H1 (cell line): Measurements from ENCODE around the gene CFAP100. TPM values are rescaled to one million over a fixed set of nuclear protein-coding genes. Genes with fewer than 3 reads are reported as not detected.

Experiments used
- CTCF ChIA-PET: fragments of 300-600 bp; sonication (Branson Sonifier 250); formaldehyde crosslinking; loops from one replicate; lab custom pipeline; 2021; ENCODE audit not compliant: partially characterized antibody; lab: Charles Lee
- POLR2A ChIA-PET: fragments of 300-600 bp; sonication (Branson Sonifier 250); formaldehyde crosslinking; loops from one replicate; lab custom pipeline; 2021; ENCODE audit warnings: inconsistent platforms; ENCODE audit not compliant: partially characterized antibody; lab: Charles Lee
- DNase-seq, 2 experiments: peaks; one replicate each; pipeline versions ENCODE4 v3.0.0 to v3.0.0-alpha.2; 2010 to 2022; ENCODE audit warnings: low spot score in 2 of 2, low read depth in 1 of 2, mixed read lengths in 1 of 2
- FAIRE-seq: peaks from 2 replicates; lab custom pipeline; 2011; peaks lifted over from hg19 to GRCh38; lab: Jason Lieb, UNC
- H2AFZ ChIP-seq: 2 replicates; pipeline ENCODE4 v1.8.1; 2012; ENCODE audit warnings: low read length, inconsistent platforms
- H2AK5ac ChIP-seq: 2 replicates; pipeline ENCODE4 v1.6.1; 2013; ENCODE audit warnings: low read depth, low read length
- H2BK120ac ChIP-seq: replicated peaks from 2 replicates; pipeline ENCODE3; 2013; ENCODE audit warnings: low read depth, low read length, inconsistent platforms
- H2BK12ac ChIP-seq: 2 replicates; pipeline ENCODE4 v1.6.1; 2013; ENCODE audit warnings: low read depth, low read length
- H2BK15ac ChIP-seq: 2 replicates; pipeline ENCODE4 v1.6.1; 2013; ENCODE audit warnings: low read length
- H2BK20ac ChIP-seq: 2 replicates; pipeline ENCODE4 v1.6.1; 2013; ENCODE audit warnings: low read length
- H2BK5ac ChIP-seq: 2 replicates; pipeline ENCODE4 v1.6.1; 2013; ENCODE audit warnings: low read depth, low read length
- H3K14ac ChIP-seq: 2 replicates; pipeline ENCODE4 v1.6.1; 2013; ENCODE audit warnings: inconsistent platforms; ENCODE audit not compliant: insufficient read length
- H3K18ac ChIP-seq: 2 replicates; pipeline ENCODE4 v1.6.1; 2013; ENCODE audit warnings: low read length; ENCODE audit errors: extremely low read depth
- H3K23ac ChIP-seq: 2 replicates; pipeline ENCODE4 v1.6.1; 2013; ENCODE audit warnings: inconsistent platforms; ENCODE audit not compliant: insufficient read length
- H3K23me2 ChIP-seq: 2 replicates; pipeline ENCODE4 v1.6.1; 2013; ENCODE audit warnings: low read depth, low read length
- H3K27ac ChIP-seq: 2 replicates; pipeline ENCODE4 v1.6.1; 2011; ENCODE audit warnings: low read depth, low read length, inconsistent platforms
- H3K27me3 ChIP-seq, 4 experiments: replicated peaks in 1 of 4; 1 replicate in 1 of 4; 2 replicates in 3 of 4; pipeline versions ENCODE4 v1.6.1 to v1.8.1; 2011 to 2013; ENCODE audit warnings: low read length in 3 of 4, mild to moderate bottlenecking in 3 of 4, inconsistent platforms in 2 of 4, mixed read lengths in 2 of 4, moderate library complexity in 1 of 4; ENCODE audit not compliant: control insufficient read depth in 3 of 4, insufficient read depth in 3 of 4; ENCODE audit errors: extremely low read depth in 1 of 4
- H3K36me3 ChIP-seq, 4 experiments: 2 replicates each; pipeline versions ENCODE4 v1.6.1 to v1.8.1; 2011 to 2013; ENCODE audit warnings: mild to moderate bottlenecking in 4 of 4, low read length in 3 of 4, moderate library complexity in 2 of 4, control low read depth in 1 of 4, inconsistent platforms in 1 of 4; ENCODE audit not compliant: insufficient read depth in 4 of 4, control insufficient read depth in 2 of 4
- H3K4ac ChIP-seq: replicated peaks from 2 replicates; pipeline ENCODE3; 2013; ENCODE audit warnings: low read length, low read depth, mixed read lengths, inconsistent platforms; ENCODE audit not compliant: insufficient read length
- H3K4me1 ChIP-seq, 4 experiments: replicated peaks in 1 of 4; 1 replicate in 1 of 4; 2 replicates in 3 of 4; pipeline versions ENCODE4 v1.6.1 to v1.8.1; 2011 to 2013; ENCODE audit warnings: low read length in 3 of 4, inconsistent platforms in 2 of 4, mixed read lengths in 1 of 4; ENCODE audit not compliant: insufficient read depth in 4 of 4, control insufficient read depth in 3 of 4
- H3K4me2 ChIP-seq, 2 experiments: 2 replicates each; pipeline versions ENCODE4 v1.6.1 to v1.8.1; 2011 to 2013; ENCODE audit warnings: low read depth in 2 of 2, low read length in 2 of 2, control low read depth in 1 of 2, inconsistent platforms in 1 of 2, mild to moderate bottlenecking in 1 of 2; ENCODE audit not compliant: insufficient read depth in 1 of 2
- H3K4me3 ChIP-seq, 4 experiments: fragments of 200-600, 300-600 bp in 1 of 4; sonication (generic), shearing (Covaris generic), sonication (Bioruptor Twin) in 1 of 4; 2 replicates each; pipeline versions ENCODE4 v1.5.1 to v1.8.1; 2011 to 2016; ENCODE audit warnings: low read length in 4 of 4, low read depth in 3 of 4, control low read depth in 2 of 4, inconsistent platforms in 2 of 4, mild to moderate bottlenecking in 2 of 4, mixed read lengths in 1 of 4, moderate library complexity in 1 of 4; ENCODE audit not compliant: insufficient read depth in 2 of 4; ENCODE audit errors: extremely low read depth in 1 of 4
- H3K56ac ChIP-seq: replicated peaks from 2 replicates; pipeline ENCODE3; 2013; ENCODE audit warnings: low read depth, mild to moderate bottlenecking, mixed read lengths, low read length, inconsistent platforms; ENCODE audit not compliant: insufficient read length
- H3K79me1 ChIP-seq: 2 replicates; pipeline ENCODE4 v1.6.1; 2013; ENCODE audit warnings: low read depth, low read length, control low read depth
- H3K79me2 ChIP-seq, 2 experiments: 2 replicates each; pipeline versions ENCODE4 v1.6.1 to v1.8.1; 2012 to 2013; ENCODE audit warnings: low read length in 2 of 2, mild to moderate bottlenecking in 2 of 2, inconsistent platforms in 1 of 2; ENCODE audit not compliant: insufficient read depth in 2 of 2, control insufficient read depth in 1 of 2
- H3K9ac ChIP-seq, 4 experiments: replicated peaks in 1 of 4; 1 replicate in 1 of 4; 2 replicates in 3 of 4; pipeline versions ENCODE4 v1.6.1 to v1.8.1; 2011 to 2013; ENCODE audit warnings: low read depth in 3 of 4, low read length in 3 of 4, control low read depth in 2 of 4, mild to moderate bottlenecking in 2 of 4, moderate library complexity in 2 of 4, inconsistent platforms in 1 of 4; ENCODE audit errors: extremely low read depth in 1 of 4
- H3K9me3 ChIP-seq, 2 experiments: 2 replicates each; pipeline versions ENCODE4 v1.6.1 to v1.8.1; 2012 to 2013; ENCODE audit warnings: mild to moderate bottlenecking in 2 of 2, moderate library complexity in 2 of 2, control low read depth in 1 of 2, inconsistent platforms in 1 of 2, low read depth in 1 of 2, low read length in 1 of 2, mixed read lengths in 1 of 2; ENCODE audit not compliant: insufficient read depth in 2 of 2
- H4K20me1 ChIP-seq, 2 experiments: replicated peaks in 1 of 2; 2 replicates each; pipeline versions ENCODE3 to v1.8.1; 2011 to 2013; ENCODE audit warnings: inconsistent platforms in 2 of 2, low read length in 2 of 2, mild to moderate bottlenecking in 1 of 2; ENCODE audit not compliant: insufficient read depth in 2 of 2, control insufficient read depth in 1 of 2
- H4K5ac ChIP-seq: 2 replicates; pipeline ENCODE4 v1.6.1; 2013; ENCODE audit warnings: low read length, low read depth, mixed read lengths, inconsistent platforms; ENCODE audit not compliant: insufficient read length
- H4K8ac ChIP-seq: 2 replicates; pipeline ENCODE4 v1.8.0; 2013; ENCODE audit warnings: mild to moderate bottlenecking, moderate library complexity, low read length, inconsistent platforms; ENCODE audit not compliant: insufficient read depth; ENCODE audit errors: extremely low read depth
- H4K91ac ChIP-seq: replicated peaks from 2 replicates; pipeline ENCODE3; 2013; ENCODE audit warnings: low read length, mixed read lengths, inconsistent platforms; ENCODE audit not compliant: insufficient read length
- GTF2F1 ChIP-seq: IDR thresholded peaks from 2 replicates; pipeline ENCODE4 v1.6.1; 2012; ENCODE audit warnings: low read depth, low read length, improper control_type of control experiment, borderline replicate concordance
- NANOG ChIP-seq: IDR thresholded peaks from 2 replicates; pipeline ENCODE4 v1.6.1; 2011; ENCODE audit warnings: low read length, low read depth, mild to moderate bottlenecking, inconsistent platforms; ENCODE audit not compliant: insufficient read depth, poor library complexity, severe bottlenecking
- RBBP5 ChIP-seq: IDR thresholded peaks from 2 replicates; pipeline ENCODE4 v1.7.1; 2012; ENCODE audit warnings: low read depth, mild to moderate bottlenecking, inconsistent platforms, low read length, moderate library complexity, borderline replicate concordance
- RFX5 ChIP-seq: IDR thresholded peaks from 2 replicates; pipeline ENCODE4 v1.6.1; 2011; ENCODE audit warnings: low read depth, low read length, improper control_type of control experiment, borderline replicate concordance
- TCF12 ChIP-seq: IDR thresholded peaks from 2 replicates; pipeline ENCODE4 v1.6.1; 2011; ENCODE audit warnings: low read depth, mild to moderate bottlenecking, low read length
- WGBS, 2 experiments: shearing (Covaris generic) in 1 of 2; methylation state at CpG; one replicate each; pipeline versions ENCODE4 v1.1.6 to v1.1.7; 2013 to 2015; ENCODE audit warnings: low lambda C conversion rate in 2 of 2, mixed read lengths in 2 of 2, inconsistent platforms in 1 of 2, low coverage in 1 of 2, missing lambda C conversion rate in 1 of 2; ENCODE audit not compliant: insufficient replicate concordance in 2 of 2, insufficient coverage in 1 of 2, insufficient read length in 1 of 2; ENCODE audit errors: extremely low coverage in 1 of 2, missing lambda C conversion rate in 1 of 2; 5-methylcytosine and 5-hydroxymethylcytosine counted together
- polyA plus RNA-seq, 7 experiments: library from polyadenylated mRNA; depleted of rRNA in 3 of 7; stranded (reverse) in 5 of 7; unstranded in 2 of 7; fragments of >200 nt in 5 of 7; fragments of 200-250 nt in 2 of 7; gene quantifications; 1 replicate in 5 of 7; 2 replicates in 1 of 7; 4 replicates in 1 of 7; pipeline versions ENCODE4 v1.2.1 to v1.2.3, GENCODE V29; 2011 to 2013; ENCODE audit warnings: missing spikeins in 2 of 7, mixed read lengths in 2 of 7
- total RNA-seq: library from RNA; stranded (reverse); fragmentation: NEBNext Ultra II Directional; extraction: Animal tissue kit (Norgen Biotek cat#: 25700); gene quantifications from 2 replicates; pipeline ENCODE4 v1.2.1, GENCODE V29; 2021

CFAP100 gene
- total and polyA plus RNA-seq, 2 of the 8 experiments (the other 6 are each of a cell fraction or from before 2014, with no cell fraction given) = 0.17 TPM; not detected in 1

- Histone ChIP-seq H3K4ac (no peak overlapping the region), H3K23me2 (peaks cover 15% of the 10 kb centered on the region), H3K27me3 (no peaks in the 10 kb centered on the region), H3K9ac (no peak overlapping the region), H3K56ac (no peak overlapping the region), H2BK5ac (no peak overlapping the region), H2AK5ac (peak overlapping the region; percentile 61; the same call in 1 of the 2 replicates), H4K5ac (no peak overlapping the region), H3K23ac (no peak overlapping the region), H3K4me3 (no peak overlapping the region), H4K20me1 (peaks cover 6 to 9% of the 10 kb centered on the region in 2 experiments), H3K9me3 (no peaks in the 10 kb centered on the region), H3K79me1 (peaks cover 5% of the 10 kb centered on the region), H2BK12ac (no peak overlapping the region), H3K4me2 (no peak overlapping the region), H3K18ac (no peak overlapping the region), H3K36me3 (no peaks in the 10 kb centered on the region), H3K14ac (no peak overlapping the region), H2AFZ (no peak overlapping the region), H2BK15ac (0 out of 2 replicates have a peak overlapping the region, but pooled peaks have one; percentile 61), H2BK120ac (no peak overlapping the region), H2BK20ac (0 out of 2 replicates have a peak overlapping the region, but pooled peaks have one; percentile 3), H3K27ac (no peak overlapping the region), H4K91ac (no peak overlapping the region), H3K79me2 (peaks cover 0 to 8% of the 10 kb centered on the region in 2 experiments; a peak in 2 of 4 replicates), H3K4me1 (peaks cover 1 to 17% (median 8%) of the 10 kb centered on the region in 4 experiments), H4K8ac (no peak overlapping the region)
- DNase-seq (no peak), FAIRE-seq (no peak)
- ChIA-PET CTCF (interaction anchor here (1.0 to 1.6 kb wide), 2 partner anchors 9 to 11 kb away, joined by 4 to 7 read pairs; no protein-coding TSS in a partner anchor), POLR2A (no interaction called here)
- WGBS, 2 experiments = 90% methylated on average over 14 of the region's 14 CpGs; no CpG with 5 or more reads in 1 of the 2 experiments
- TF ChIP-seq RFX5 (no peak), TCF12 (no peak), RBBP5 (no peak), NANOG (no peak), GTF2F1 (no peak)
Observed at GRCh38 chr3:126478581-126479310, 84.0 kb downstream of the CFAP100 start.
